GM18519 (cell line): ENCODE data around the gene HCN4.
"Not testable (repeated sequence)": the region's sequence is repeated elsewhere in the genome, so short reads cannot be mapped to it uniquely, and the experiment has no call there.

ENCODE experiments used
- ATAC-seq: cut with Tn5 transposase; IDR thresholded peaks from one replicate; pipeline ENCODE4 v1.9.1; 2021; ENCODE audit warnings: mild to moderate bottlenecking, moderate library complexity; ENCODE audit not compliant: unreplicated experiment, low FRiP score

Gene HCN4

GRCh38 chr15:73368301-73369136 lies at the start of gene HCN4:
Gene HCN4, minus strand, starts transcription at chr15:73368958. Its CDS starts 688 bp downstream, at chr15:73368270.
- no peak for ATAC-seq

- no peak for ATAC-seq
Observed at GRCh38 chr15:73414876-73415275, 46.1 kb upstream of the HCN4 start.

GRCh38 chr15:73403171-73403570 lies 34.4 kb upstream of the HCN4 start:
- ATAC-seq, result no peak

GRCh38 chr15:73400222-73400621 lies 31.5 kb upstream of the HCN4 start:
- ATAC-seq, result not testable (repeated sequence)

GRCh38 chr15:73398861-73399260 lies 30.1 kb upstream of the HCN4 start:
- no peak for ATAC-seq

- no peak for ATAC-seq
Observed at GRCh38 chr15:73397461-73397860, 28.7 kb upstream of the HCN4 start.

- no peak for ATAC-seq
Observed at GRCh38 chr15:73395671-73396070, 26.9 kb upstream of the HCN4 start.

- ATAC-seq, result no peak
Observed at GRCh38 chr15:73394782-73395181, 26.0 kb upstream of the HCN4 start.

GRCh38 chr15:73393336-73393735 lies 24.6 kb upstream of the HCN4 start:
- no peak for ATAC-seq

GRCh38 chr15:73392025-73392424 lies 23.3 kb upstream of the HCN4 start:
- no peak for ATAC-seq

- no peak for ATAC-seq
Observed at GRCh38 chr15:73391128-73391872, 22.5 kb upstream of the HCN4 start.

- ATAC-seq, result no peak
Observed at GRCh38 chr15:73389971-73390544, 21.3 kb upstream of the HCN4 start.

- ATAC-seq, result no peak
Observed at GRCh38 chr15:73389539-73389938, 20.8 kb upstream of the HCN4 start.

- ATAC-seq, result no peak
Observed at GRCh38 chr15:73388256-73388781, 19.6 kb upstream of the HCN4 start.

GRCh38 chr15:73387507-73388255 lies 18.9 kb upstream of the HCN4 start:
- ATAC-seq, result no peak

GRCh38 chr15:73386886-73387506 lies 18.2 kb upstream of the HCN4 start:
- ATAC-seq, result no peak

- no peak for ATAC-seq
Observed at GRCh38 chr15:73386238-73386637, 17.5 kb upstream of the HCN4 start.

GRCh38 chr15:73385205-73385604 lies 16.4 kb upstream of the HCN4 start:
- no peak for ATAC-seq

GRCh38 chr15:73383310-73384189 lies 14.8 kb upstream of the HCN4 start:
- no peak for ATAC-seq
